GM19324 (cell line): Measurements from ENCODE around the gene DBI.

ENCODE experiments used
- ATAC-seq: cut with Tn5 transposase; IDR thresholded peaks from one replicate; pipeline ENCODE4 v1.9.1; 2021; ENCODE audit warnings: mild to moderate bottlenecking, moderate library complexity; ENCODE audit not compliant: unreplicated experiment, low FRiP score

DBI gene

GRCh38 chr2:119366649-119367471 is at the start of gene DBI, which contains the start of gene C2orf76:
Gene DBI (plus strand): TSS chr2:119366977. CDS start chr2:119367052, 75 bp downstream.
Gene C2orf76 (minus strand): TSS chr2:119366834. CDS start chr2:119339959, 26,875 bp downstream.
- peak; percentile 99 for ATAC-seq

GRCh38 chr2:119317554-119317953 is 49.2 kb upstream of the DBI start:
- no peak for ATAC-seq

- ATAC-seq, result no peak
Measured at GRCh38 chr2:119319593-119319992, 47.2 kb upstream of the DBI start.

DNA sequence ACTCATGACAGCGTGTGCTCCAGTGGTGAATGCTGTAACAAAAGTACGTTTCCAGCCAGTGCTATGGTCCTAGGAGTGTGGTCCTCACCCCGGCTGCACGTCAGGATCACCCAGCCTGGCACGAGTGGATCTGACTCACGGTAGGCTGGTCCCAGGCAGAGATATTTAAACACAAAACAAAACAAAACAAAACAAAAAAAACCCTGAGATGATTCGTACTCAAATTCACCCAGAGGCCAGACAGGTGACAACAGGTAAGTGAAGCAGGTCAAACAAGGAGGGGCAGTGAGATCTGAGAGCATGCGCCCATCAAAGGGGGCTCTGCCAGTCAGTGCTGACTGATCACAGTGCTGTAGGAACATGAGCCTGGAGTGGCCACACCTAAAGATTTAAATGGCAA is 43.3 kb upstream of the DBI start:
- ATAC-seq, result no peak

- ATAC-seq, result no peak
Measured at GRCh38 chr2:119324685-119325270, 42.0 kb upstream of the DBI start.

GRCh38 chr2:119326938-119327337 is 39.8 kb upstream of the DBI start:
- ATAC-seq, result no peak

DNA sequence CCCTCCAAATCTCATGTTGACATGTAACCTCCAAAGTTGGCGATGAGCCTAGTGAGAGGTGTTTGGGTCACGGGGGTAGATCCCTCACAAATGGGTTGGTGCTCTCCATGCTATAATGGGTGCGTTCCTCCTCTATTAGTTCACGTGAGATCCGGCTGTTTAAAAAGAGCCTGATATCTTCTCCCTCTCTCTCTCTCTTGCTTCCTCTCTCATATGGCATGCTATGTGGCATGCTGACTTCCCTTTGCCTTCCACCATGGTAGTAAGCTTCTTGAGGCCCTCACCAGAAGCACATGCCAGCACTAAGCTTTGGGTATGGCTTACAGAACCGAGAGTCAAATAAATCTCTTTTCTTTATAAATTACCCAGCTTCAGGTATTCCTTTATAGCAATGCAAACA is 39.3 kb upstream of the DBI start:
- ATAC-seq, result no peak

DNA sequence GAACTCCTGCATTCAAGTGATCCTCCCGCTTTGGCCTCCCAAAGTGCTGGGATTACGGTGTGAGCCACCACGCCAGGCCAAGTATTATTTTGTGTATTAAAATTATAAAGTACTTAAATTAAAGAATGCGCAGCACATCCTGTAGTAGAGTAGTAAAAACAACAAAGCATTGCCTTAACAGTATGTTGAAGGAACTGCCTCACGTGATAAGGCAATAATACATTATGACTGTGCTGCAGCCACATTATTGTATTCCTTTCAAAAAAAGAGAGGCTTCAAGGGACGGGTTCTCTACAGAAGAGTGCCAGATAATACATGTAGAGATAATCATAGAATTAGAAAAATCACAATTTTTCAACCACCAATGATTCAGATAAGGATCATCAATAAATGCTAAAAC is 33.8 kb upstream of the DBI start:
- ATAC-seq, result no peak

DNA sequence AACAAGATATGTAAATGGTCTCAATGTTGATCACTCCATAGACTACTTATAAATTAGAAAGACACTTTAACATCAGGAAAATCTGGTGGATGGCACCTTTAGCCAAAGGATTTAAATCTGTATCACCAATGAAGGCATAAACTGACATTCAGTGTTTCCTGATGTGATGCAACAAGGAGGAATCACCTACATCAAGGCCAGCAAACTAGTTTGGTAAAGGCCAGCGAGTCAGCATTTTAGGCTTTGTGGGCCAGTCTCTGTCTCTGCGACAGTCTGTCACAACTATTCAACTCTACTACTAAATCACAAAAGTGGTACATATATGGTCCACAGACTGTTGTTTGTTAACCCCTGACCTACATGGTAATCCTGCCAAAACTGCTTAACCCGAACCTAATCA is 33.4 kb upstream of the DBI start:
- ATAC-seq, result no peak

DNA sequence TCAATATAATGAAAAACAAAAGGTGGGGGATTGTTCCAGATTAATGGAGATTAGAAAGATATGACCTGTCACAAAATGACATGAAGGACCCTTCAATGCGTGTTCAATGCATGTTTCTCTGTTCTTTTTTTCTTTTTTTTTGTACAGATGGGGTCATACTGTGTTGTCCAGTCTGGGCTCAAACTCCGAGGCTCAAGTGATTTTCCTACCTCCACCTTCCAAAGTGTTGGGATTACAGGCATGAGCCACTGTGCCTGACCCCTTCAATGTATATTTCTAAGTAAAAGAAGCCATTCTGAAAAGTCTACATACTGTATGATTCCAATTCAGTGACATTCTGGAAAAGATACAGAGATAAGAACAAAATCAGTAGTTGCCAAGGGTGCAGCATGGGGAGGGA is 32.9 kb upstream of the DBI start:
- ATAC-seq, result no peak

DNA sequence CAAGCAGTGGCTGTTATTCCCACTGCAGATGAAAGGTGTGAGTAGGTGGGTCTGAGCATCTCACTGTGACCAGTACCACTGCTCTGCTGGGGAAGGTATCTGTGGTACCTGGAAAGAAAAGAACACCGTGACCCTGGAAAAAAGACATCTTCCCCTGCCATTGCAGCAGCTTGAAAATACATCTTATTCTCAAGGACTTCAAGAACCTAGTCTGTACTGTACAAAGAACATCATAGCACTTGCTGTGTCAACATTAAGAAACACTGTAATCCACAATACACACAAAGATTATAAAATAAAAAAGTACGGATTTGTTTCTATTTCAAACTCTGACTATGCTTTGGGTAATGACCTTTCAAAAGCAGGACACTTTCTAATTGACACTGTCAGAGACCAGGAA is 29.0 kb upstream of the DBI start:
- ATAC-seq, result no peak

DNA sequence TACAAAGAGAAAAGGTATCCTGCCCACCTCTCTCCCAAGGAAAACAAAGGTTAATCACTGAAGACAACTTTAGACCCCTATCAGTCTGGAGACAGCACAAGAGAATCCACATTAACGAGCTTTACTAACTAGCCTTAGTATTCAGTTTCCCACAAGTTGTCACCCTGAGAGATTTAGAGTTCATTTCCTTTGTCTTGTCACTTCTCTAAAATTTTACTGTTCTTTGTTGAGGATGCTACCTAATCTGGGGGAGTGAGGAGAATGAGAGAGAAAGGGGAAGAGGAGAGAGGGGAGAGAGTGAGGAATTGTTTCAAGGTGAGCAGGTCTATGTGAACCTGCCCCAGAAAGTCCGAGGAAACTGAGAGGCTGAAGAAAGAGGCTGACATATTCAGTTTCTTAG is 28.5 kb upstream of the DBI start:
- ATAC-seq, result no peak

DNA sequence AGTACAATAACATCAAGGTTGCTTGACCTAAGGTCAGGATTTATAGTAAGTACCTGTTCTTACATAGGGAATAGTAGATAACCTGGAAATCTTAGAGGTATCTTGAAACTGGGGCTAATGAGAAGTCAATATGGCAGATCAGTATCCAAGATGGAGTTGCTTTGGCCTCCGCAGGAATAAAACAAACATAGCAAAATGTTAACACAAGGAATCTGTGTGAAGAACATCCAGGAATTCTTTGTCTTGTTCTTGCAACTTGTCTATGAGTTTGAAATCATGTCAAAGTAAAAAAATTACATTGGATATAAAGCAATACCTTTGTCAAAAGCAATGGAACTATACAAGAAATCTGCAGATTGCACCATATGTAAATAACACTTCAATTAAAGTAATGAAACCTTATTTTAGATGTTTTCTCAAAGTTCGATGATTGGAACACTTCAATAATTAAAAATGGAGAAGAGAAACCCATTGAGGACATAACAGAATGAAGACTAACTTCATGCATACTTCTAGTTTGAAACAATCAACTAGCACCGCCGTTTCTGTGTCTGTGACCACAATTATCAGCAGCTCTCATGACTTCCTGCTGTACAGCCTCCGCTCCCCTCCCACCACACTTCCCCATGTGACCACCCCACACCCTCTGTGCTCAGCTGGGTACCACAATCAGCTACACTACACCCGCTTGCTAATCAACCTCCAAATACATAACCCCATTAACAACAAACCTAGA is 27.8 kb upstream of the DBI start:
- peak; percentile 98 for ATAC-seq

- no peak for ATAC-seq
Measured at GRCh38 chr2:119339562-119339923, 27.2 kb upstream of the DBI start.

GRCh38 chr2:119341684-119342083 is 25.1 kb upstream of the DBI start:
- no peak for ATAC-seq

GRCh38 chr2:119349289-119349688 is 17.5 kb upstream of the DBI start:
- no peak for ATAC-seq

GRCh38 chr2:119350311-119350998 is 16.3 kb upstream of the DBI start:
- no peak for ATAC-seq

DNA sequence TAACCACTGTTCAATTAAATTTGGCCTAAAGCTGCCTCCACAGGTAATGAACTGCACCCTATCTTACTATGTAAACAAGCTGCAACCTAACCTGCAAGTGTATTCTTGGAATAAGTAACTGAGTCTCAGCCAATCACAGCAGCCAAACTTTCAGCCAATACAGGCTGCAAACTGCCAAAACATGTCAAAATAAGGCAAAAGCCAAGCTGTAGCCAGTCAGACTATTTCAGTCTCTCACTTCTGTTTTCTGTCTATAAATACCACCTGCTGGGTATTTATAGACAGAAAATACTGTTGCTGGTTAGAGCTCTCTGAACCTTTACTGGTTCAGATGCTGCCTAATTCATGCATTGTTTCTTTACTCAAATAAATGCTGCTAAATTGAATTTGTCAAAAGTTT is 14.4 kb upstream of the DBI start:
- ATAC-seq, result peak; percentile 94

DNA sequence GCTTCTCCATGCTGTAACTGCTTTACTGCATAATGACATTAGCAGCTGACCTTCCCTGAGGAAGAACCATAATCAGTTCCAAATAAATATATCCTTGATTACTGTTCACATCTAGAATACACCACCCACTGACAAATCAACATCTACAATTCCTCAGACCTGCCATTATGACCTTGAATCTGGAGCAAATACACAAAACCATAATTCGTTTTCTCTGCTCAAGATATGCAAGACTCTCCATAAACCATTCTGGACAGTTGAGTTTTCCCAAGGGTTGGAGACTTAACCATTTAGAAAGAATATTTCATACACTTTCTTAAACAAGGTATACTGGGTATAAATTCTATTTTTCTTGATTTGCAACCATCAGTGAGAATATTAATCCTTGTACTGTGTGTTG is 11.9 kb upstream of the DBI start:
- ATAC-seq, result no peak

DNA sequence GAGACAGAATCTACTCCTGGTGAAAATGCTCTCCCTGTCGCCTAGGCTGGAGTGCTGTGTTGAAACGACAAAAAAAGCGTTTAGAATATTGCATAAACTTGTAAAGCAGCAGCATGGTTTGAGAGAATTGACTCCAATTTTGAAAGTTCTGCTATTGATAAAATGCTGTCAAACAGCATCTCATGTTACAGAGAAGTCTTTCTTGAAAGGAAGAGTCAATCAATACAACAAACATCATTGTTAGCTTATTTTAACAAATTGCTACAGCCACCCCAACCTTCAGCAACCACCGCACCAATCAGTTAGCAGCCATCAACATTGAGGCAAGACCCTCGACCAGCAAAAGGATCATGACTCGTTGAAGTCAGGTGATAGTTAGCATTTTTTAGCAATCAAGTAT is 7.0 kb upstream of the DBI start:
- no peak for ATAC-seq

DNA sequence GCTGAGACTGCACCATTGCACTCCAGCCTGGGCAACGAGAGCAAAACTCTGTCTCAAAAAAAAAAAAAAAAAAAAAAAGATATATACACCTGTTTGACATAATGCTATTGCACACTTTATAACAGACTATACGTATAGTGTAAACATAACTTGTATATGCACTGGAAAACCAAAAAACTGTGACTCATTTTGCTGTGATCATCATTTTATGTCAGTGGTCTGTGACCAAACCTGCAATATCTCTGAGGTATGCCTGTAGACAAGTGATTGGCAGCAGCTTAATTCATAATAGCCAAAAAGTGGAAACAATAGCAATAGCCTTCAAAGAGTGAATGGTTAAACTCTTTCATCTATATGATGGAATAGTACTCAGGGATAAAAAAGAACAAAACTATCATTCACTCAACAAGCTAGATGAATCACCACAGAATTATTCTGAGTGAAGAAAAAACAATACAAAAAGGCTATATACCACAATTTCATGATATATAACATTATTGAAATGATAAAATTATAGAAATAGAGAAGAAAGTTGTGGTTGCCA is 6.3 kb upstream of the DBI start:
- ATAC-seq, result no peak
